Right atrium auricular region (tissue), 2 donors: ENCODE data around the gene IL17RB. TPM values are rescaled to one million over a fixed set of nuclear protein-coding genes. Genes with fewer than 3 reads are reported as not detected.

Source experiments
- DNase-seq: peaks from one replicate; pipeline ENCODE4 v3.0.0-alpha.2; 2019; ENCODE audit warnings: low spot score
- H3K27ac ChIP-seq, 2 donors: fragments of 200-600 bp; sonication (generic); 1 replicate in 1 of 2; 2 replicates in 1 of 2; pipeline ENCODE4 v1.5.1; 2016 to 2019
- H3K27me3 ChIP-seq, 2 donors: fragments of 200-600 bp; sonication (generic); one replicate each; pipeline versions ENCODE4 v1.5.1 to v1.6.0; 2017 to 2019
- H3K36me3 ChIP-seq: fragments of 200-600 bp; sonication (generic); one replicate; pipeline ENCODE4 v1.5.1; 2016
- H3K4me1 ChIP-seq, 2 donors: fragments of 200-600 bp; sonication (generic); one replicate each; pipeline versions ENCODE4 v1.5.1 to v1.6.0; 2017 to 2019
- H3K4me3 ChIP-seq, 2 donors: fragments of 200-600 bp; sonication (generic); 1 replicate in 1 of 2; 2 replicates in 1 of 2; pipeline ENCODE4 v1.5.1; 2017 to 2019; ENCODE audit warnings: mild to moderate bottlenecking in 1 of 2, moderate library complexity in 1 of 2
- H3K9me3 ChIP-seq, 2 donors: fragments of 200-600 bp; sonication (generic); one replicate each; pipeline ENCODE4 v1.5.1; 2019
- CTCF ChIP-seq, 2 donors: fragments of 200-600 bp; sonication (generic); IDR thresholded peaks; one replicate each; pipeline ENCODE4 v1.5.1; 2019; ENCODE audit warnings: antibody characterized with exemption in 2 of 2
- total RNA-seq, 2 donors: library from RNA; depleted of rRNA; stranded (reverse); fragments of >200 nt; gene quantifications; one replicate each; pipeline ENCODE4 v1.1.0, GENCODE V29; 2016

Gene IL17RB
- total RNA-seq, 2 donors from 2014 or later: 0.83 to 1.1 TPM

- DNase-seq: no peak
- no peaks in the 10 kb centered on the region for H3K4me1 ChIP-seq
- no peak overlapping the region for H3K27ac ChIP-seq
- TF ChIP-seq CTCF (IDR thresholded peaks at IDR 0.05): no peak
- no peaks in the 10 kb centered on the region for H3K27me3 ChIP-seq
- H3K4me3 ChIP-seq: no peak overlapping the region
- no peaks in the 10 kb centered on the region for H3K36me3 ChIP-seq
- no peaks in the 10 kb centered on the region for H3K9me3 ChIP-seq
These were observed 56.3 kb downstream of the IL17RB start for GRCh38 chr3:53902711-53903110.

GRCh38 chr3:53913401-53913800 lies 67.0 kb downstream of the IL17RB start:
- TF ChIP-seq CTCF (IDR thresholded peaks at IDR 0.05): no peak
- Histone ChIP-seq H3K9me3 (no peaks in the 10 kb centered on the region), H3K4me1 (no peaks in the 10 kb centered on the region), H3K4me3 (no peak overlapping the region), H3K27me3 (no peaks in the 10 kb centered on the region), H3K36me3 (no peaks in the 10 kb centered on the region), H3K27ac (no peak overlapping the region)
- DNase-seq: no peak

Other genes with a start within 250 kb of the IL17RB start
- 1 to 10 TPM; 2.2 to 10.0 TPM for gene CHDH, start 149 bp upstream of the IL17RB start, total RNA-seq
- 10 to 100 TPM; 23.7 to 24.3 TPM for gene ACTR8, start 35.6 kb downstream of the IL17RB start, total RNA-seq
- 10 to 100 TPM; 67.9 to 77.0 TPM for gene SELENOK, start 45.3 kb downstream of the IL17RB start, total RNA-seq